MCF 10A (cell line): ENCODE results near the gene ACER3. TPM values are rescaled to one million over a fixed set of nuclear protein-coding genes. Genes with fewer than 3 reads are reported as not detected.
A peak's percentile ranks its signal among the peaks of the same experiment; 100 is the strongest.
"Not testable (repeated sequence)": the region's sequence is repeated elsewhere in the genome, so short reads cannot be mapped to it uniquely, and the experiment has no call there.

Experiments used
- BruUV-seq: library from RNA; stranded (reverse); fragments of 400-500 nt; replicated peaks from 2 replicates; lab custom pipeline; 2021; lab: Mats Ljungman, UMichigan
- CTCF ChIA-PET: fragments of 300-600 bp; sonication (Branson Sonifier 250); formaldehyde crosslinking; extraction: SDS; loops from one replicate; lab custom pipeline; 2021; ENCODE audit warnings: antibody characterized with exemption, inconsistent platforms; lab: Yijun Ruan, JAX
- POLR2A ChIA-PET: fragments of 300-600, 350-650 bp; sonication (Branson Sonifier 250); formaldehyde crosslinking; extraction: SDS; loops from one replicate; lab custom pipeline; 2020; ENCODE audit warnings: antibody characterized with exemption, inconsistent platforms; lab: Yijun Ruan, JAX
- DNase-seq: peaks from one replicate; pipeline ENCODE4 v3.0.0-alpha.2; 2018; ENCODE audit not compliant: unreplicated experiment
- H3K27ac Mint-ChIP-seq: one replicate; pipeline ENCODE4 v1.8.0; 2022; ENCODE audit warnings: mild to moderate bottlenecking, low read depth, mixed read lengths; ENCODE audit not compliant: unreplicated experiment
- H3K27me3 Mint-ChIP-seq: one replicate; pipeline ENCODE4 v1.8.0; 2022; ENCODE audit warnings: mixed read lengths; ENCODE audit not compliant: insufficient read depth, unreplicated experiment
- H3K36me3 Mint-ChIP-seq: one replicate; pipeline ENCODE4 v1.8.0; 2022; ENCODE audit warnings: mild to moderate bottlenecking, moderate library complexity, mixed read lengths; ENCODE audit not compliant: insufficient read depth, unreplicated experiment
- H3K4me1 Mint-ChIP-seq: one replicate; pipeline ENCODE4 v1.8.0; 2022; ENCODE audit warnings: mixed read lengths; ENCODE audit not compliant: insufficient read depth, unreplicated experiment
- H3K4me3 Mint-ChIP-seq: one replicate; pipeline ENCODE4 v1.8.0; 2022; ENCODE audit warnings: mild to moderate bottlenecking, moderate library complexity, mixed read lengths; ENCODE audit not compliant: unreplicated experiment
- H3K9me3 Mint-ChIP-seq: one replicate; pipeline ENCODE4 v1.8.0; 2022; ENCODE audit warnings: mixed read lengths; ENCODE audit not compliant: unreplicated experiment
- CTCF ChIP-seq: fragments of 200-600 bp; IDR thresholded peaks from one replicate; pipeline ENCODE4 v1.8.0; 2022; ENCODE audit warnings: antibody characterized with exemption, mild to moderate bottlenecking; ENCODE audit not compliant: unreplicated experiment
- intact Hi-C: fragments of 100-400 bp; cut with micrococcal nuclease; formaldehyde crosslinking; loops from 2 replicates; pipeline ENCODE4 v1.14.1; 2022
- total RNA-seq: library from RNA; stranded (reverse); gene quantifications from 2 replicates; pipeline ENCODE4 v1.2.3, GENCODE V29; 2022

Gene ACER3
- total RNA-seq, 1 experiment from 2014 or later = 12.7 TPM

GRCh38 chr11:77002776-77003175 lies 142.1 kb downstream of the ACER3 start:
- Mint-ChIP-seq H3K9me3 (no peaks in the 10 kb centered on the region), H3K4me1 (no peaks in the 10 kb centered on the region), H3K27me3 (no peaks in the 10 kb centered on the region), H3K4me3 (no peak overlapping the region), H3K36me3 (no peaks in the 10 kb centered on the region), H3K27ac (no peak overlapping the region)
- POLR2A ChIA-PET = no interaction called here
- intact Hi-C loops = no loop called here
- BruUV-seq = no TSS peak
- TF ChIP-seq CTCF = no peak
- DNase-seq = no peak
- CTCF ChIA-PET = no interaction called here

GRCh38 chr11:77003963-77004362 lies 143.2 kb downstream of the ACER3 start:
- DNase-seq = peak; percentile 31
- TF ChIP-seq CTCF = no peak

GRCh38 chr11:77009533-77010160 lies 148.9 kb downstream of the ACER3 start:
- no peak for TF ChIP-seq CTCF
- no TSS peak for BruUV-seq
- Mint-ChIP-seq H3K36me3 (no peaks in the 10 kb centered on the region), H3K27ac (no peak overlapping the region), H3K9me3 (no peaks in the 10 kb centered on the region), H3K27me3 (no peaks in the 10 kb centered on the region), H3K4me3 (no peak overlapping the region), H3K4me1 (no peaks in the 10 kb centered on the region)
- intact Hi-C loops = no loop called here
- no peak for DNase-seq
- ChIA-PET CTCF (interaction anchor here (0.7 kb wide), 1 partner anchor 181 kb away, joined by 3 read pairs; no protein-coding TSS in a partner anchor), POLR2A (no interaction called here)

More at GRCh38 chr11:77003963-77004362, 143.2 kb downstream of the ACER3 start:
- Mint-ChIP-seq H3K9me3 (no peaks in the 10 kb centered on the region), H3K4me3 (no peak overlapping the region), H3K36me3 (no peaks in the 10 kb centered on the region), H3K27me3 (no peaks in the 10 kb centered on the region), H3K27ac (no peak overlapping the region), H3K4me1 (no peaks in the 10 kb centered on the region)
- CTCF ChIA-PET = no interaction called here
- intact Hi-C loops = no loop called here
- POLR2A ChIA-PET = interaction anchor here (0.6 to 0.7 kb wide), 2 partner anchors 8 to 35 kb away, joined by 3 to 4 read pairs; no protein-coding TSS in a partner anchor
- BruUV-seq = no TSS peak

GRCh38 chr11:77014669-77015068 lies 154.0 kb downstream of the ACER3 start:
- Mint-ChIP-seq H3K4me3 (no peak overlapping the region), H3K27ac (no peak overlapping the region), H3K36me3 (no peaks in the 10 kb centered on the region), H3K9me3 (no peaks in the 10 kb centered on the region), H3K27me3 (no peaks in the 10 kb centered on the region), H3K4me1 (peaks cover 10% of the 10 kb centered on the region)
- ChIA-PET POLR2A (no interaction called here), CTCF (interaction anchor here (0.6 to 0.7 kb wide), 2 partner anchors 51 to 344 kb away, joined by 3 read pairs; no protein-coding TSS in a partner anchor)
- BruUV-seq = no TSS peak
- no peak for TF ChIP-seq CTCF
- intact Hi-C loops = no loop called here
- no peak for DNase-seq

GRCh38 chr11:77018396-77018924 lies 157.7 kb downstream of the ACER3 start:
- H3K36me3 Mint-ChIP-seq, intact Hi-C loops, POLR2A ChIA-PET, BruUV-seq, H3K27ac Mint-ChIP-seq, H3K27me3 Mint-ChIP-seq, H3K4me3 Mint-ChIP-seq, DNase-seq, H3K9me3 Mint-ChIP-seq: not testable (repeated sequence)
- CTCF ChIA-PET = interaction anchor here (0.6 to 1.6 kb wide), 4 partner anchors 27 to 293 kb away, joined by 3 to 5 read pairs (median 4); no protein-coding TSS in a partner anchor
- peaks cover 24% of the 10 kb centered on the region for H3K4me1 Mint-ChIP-seq
